ENCODE measurements around the gene DDX19B. TPM values are rescaled to one million over a fixed set of nuclear protein-coding genes. Genes with fewer than 3 reads are reported as not detected.
"Not testable (repeated sequence)": the region's sequence is repeated elsewhere in the genome, so short reads cannot be mapped to it uniquely, and the experiment has no call there.

The DDX19B gene
- polyA plus RNA-seq, 1 donor (not counting 4 experiments of a cell fraction or from before 2014, with no cell fraction given): 24.6 TPM

DNA sequence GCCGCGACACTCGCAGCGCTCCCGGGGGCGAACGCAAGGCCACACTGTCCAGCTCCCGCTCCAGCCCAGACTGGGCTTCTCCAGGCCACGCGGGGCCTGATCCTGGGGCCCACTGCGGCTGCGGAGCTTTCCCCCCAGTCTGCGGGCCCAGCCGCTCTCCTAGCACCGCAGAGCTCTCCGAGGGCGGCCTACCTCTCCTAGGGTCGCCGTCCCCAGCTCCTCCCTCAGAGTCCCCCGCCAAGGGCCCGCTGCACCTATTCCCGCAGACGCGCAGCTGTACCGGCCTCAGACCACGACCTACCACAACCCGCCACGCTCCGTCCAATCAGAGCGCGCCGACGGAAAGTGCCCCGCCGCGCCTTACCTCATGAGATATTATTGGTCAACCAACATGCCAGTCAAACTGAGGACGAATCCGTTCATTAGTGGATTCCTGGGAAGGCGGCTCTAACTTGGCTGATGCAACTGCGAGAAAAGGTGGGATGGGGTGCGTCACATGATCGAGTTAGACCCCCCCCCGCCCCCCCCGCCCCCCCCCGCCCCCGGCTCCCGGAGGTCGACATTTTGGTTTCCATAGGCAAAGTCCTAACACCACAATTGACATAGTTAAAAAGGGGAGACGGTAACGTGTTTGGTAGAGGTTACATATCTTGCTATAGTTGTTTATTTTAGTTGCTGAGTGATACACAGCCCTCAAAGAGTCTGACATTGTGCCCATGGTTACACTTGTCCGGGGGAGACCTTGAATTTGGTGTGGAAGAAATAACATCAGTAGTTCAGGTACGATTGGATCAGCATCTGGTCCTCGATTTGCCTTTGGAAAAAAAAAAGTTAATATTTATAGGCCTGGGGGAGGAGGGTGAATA, 9.5 kb upstream of the DDX19B start, which contains the start of gene AARS1:
Gene AARS1, minus strand, starts transcription at position 278 of the 866 bp plus-strand sequence. CDS start 6,743 bp downstream, outside the sequence.
- peaks cover 4% of the 10 kb centered on the region for H4K20me1 ChIP-seq (ENCODE audit: control insufficient read depth, extremely low read depth, insufficient read depth, low read length)
- H3K36me3 ChIP-seq (ENCODE audit: control insufficient read depth in 2 of 2, extremely low read depth in 1 of 2, insufficient read depth in 2 of 2, low read length in 2 of 2): peaks cover 3 to 9% of the 10 kb centered on the region in 2 experiments
- dilution Hi-C loops (cut with MboI; ENCODE audit: extremely low pct_ligation_motif_present, low sequenced_read_pairs): no loop called here
- FAIRE-seq: peak; percentile 41
- H3K4me1 ChIP-seq (ENCODE audit: control insufficient read depth, extremely low read depth, insufficient read depth, low read length): peaks cover 9% of the 10 kb centered on the region
- H3K79me2 ChIP-seq (ENCODE audit: control insufficient read depth, insufficient read depth, low read length): peaks cover 44% of the 10 kb centered on the region
- no peak for TF ChIP-seq CTCF (optimal IDR thresholded peaks at IDR 0.05 in 1 of 3, IDR thresholded peaks at IDR 0.05 in 1 of 3, conservative IDR thresholded peaks at IDR 0.05 in 1 of 3; ENCODE audit: extremely low read depth in 1 of 3, insufficient read depth in 2 of 3, low read length in 3 of 3)
- no peak for TF ChIP-seq EZH2 (IDR thresholded peaks at IDR 0.05; ENCODE audit: low read length)
- H3K27me3 ChIP-seq (ENCODE audit: control insufficient read depth, extremely low read depth, insufficient read depth, low read length): no peaks in the 10 kb centered on the region
- H3K9me3 ChIP-seq (ENCODE audit: control insufficient read depth, low read depth, low read length): no peaks in the 10 kb centered on the region
- peak within 1 kb of the TSS; percentile 98 for H3K27ac ChIP-seq (ENCODE audit: control insufficient read depth, insufficient read depth, low read length)
- H3K9me1 ChIP-seq (ENCODE audit: control insufficient read depth, extremely low read depth, insufficient read depth, low read length): no peaks in the 10 kb centered on the region
- H3K9ac ChIP-seq (ENCODE audit: control insufficient read depth, extremely low read depth, insufficient read depth, low read length): peak within 1 kb of the TSS; percentile 98
- peak within 1 kb of the TSS; percentile 90 for H2AFZ ChIP-seq (ENCODE audit: control insufficient read depth, low read length)
- H3K4me3 ChIP-seq (ENCODE audit: control insufficient read depth in 2 of 3, extremely low read depth in 1 of 3, insufficient read depth in 2 of 3, low read depth in 1 of 3, low read length in 3 of 3): peak within 1 kb of the TSS; percentile 90 to 99 (median 95)
- DNase-seq (ENCODE audit: low read depth, low spot score): peak; percentile 91
- peak within 1 kb of the TSS; percentile 84 for H3K4me2 ChIP-seq (ENCODE audit: control insufficient read depth, extremely low read depth, insufficient read depth, low read depth, low read length)

GRCh38 chr16:70290949-70291519, 8.0 kb upstream of the DDX19B start:
- Histone ChIP-seq H3K4me1 (ENCODE audit: control insufficient read depth, extremely low read depth, insufficient read depth, low read length) (peaks cover 9% of the 10 kb centered on the region), H3K36me3 (ENCODE audit: control insufficient read depth in 2 of 2, extremely low read depth in 1 of 2, insufficient read depth in 2 of 2, low read length in 2 of 2) (no peaks in the 10 kb centered on the region), H3K27me3 (ENCODE audit: control insufficient read depth, extremely low read depth, insufficient read depth, low read length) (no peaks in the 10 kb centered on the region), H3K4me2 (ENCODE audit: control insufficient read depth, extremely low read depth, insufficient read depth, low read depth, low read length) (no peak overlapping the region), H3K79me2 (ENCODE audit: control insufficient read depth, insufficient read depth, low read length) (peaks cover 29% of the 10 kb centered on the region), H4K20me1 (ENCODE audit: control insufficient read depth, extremely low read depth, insufficient read depth, low read length) (no peaks in the 10 kb centered on the region), H3K9ac (ENCODE audit: control insufficient read depth, extremely low read depth, insufficient read depth, low read length) (no peak overlapping the region), H3K9me1 (ENCODE audit: control insufficient read depth, extremely low read depth, insufficient read depth, low read length) (no peaks in the 10 kb centered on the region), H3K9me3 (ENCODE audit: control insufficient read depth, low read depth, low read length) (no peaks in the 10 kb centered on the region), H3K4me3 (ENCODE audit: control insufficient read depth in 2 of 3, extremely low read depth in 1 of 3, insufficient read depth in 2 of 3, low read depth in 1 of 3, low read length in 3 of 3) (no peak overlapping the region), H3K27ac (ENCODE audit: control insufficient read depth, insufficient read depth, low read length) (peak overlapping the region; percentile 20), H2AFZ (ENCODE audit: control insufficient read depth, low read length) (no peak overlapping the region)
- TF ChIP-seq EZH2 (IDR thresholded peaks at IDR 0.05; ENCODE audit: low read length): no peak
- TF ChIP-seq CTCF (optimal IDR thresholded peaks at IDR 0.05 in 1 of 3, IDR thresholded peaks at IDR 0.05 in 1 of 3, conservative IDR thresholded peaks at IDR 0.05 in 1 of 3; ENCODE audit: extremely low read depth in 1 of 3, insufficient read depth in 2 of 3, low read length in 3 of 3): no peak
- FAIRE-seq (no peak), DNase-seq (ENCODE audit: low read depth, low spot score) (no peak)
- dilution Hi-C loops (cut with MboI; ENCODE audit: extremely low pct_ligation_motif_present, low sequenced_read_pairs): no loop called here

DNA sequence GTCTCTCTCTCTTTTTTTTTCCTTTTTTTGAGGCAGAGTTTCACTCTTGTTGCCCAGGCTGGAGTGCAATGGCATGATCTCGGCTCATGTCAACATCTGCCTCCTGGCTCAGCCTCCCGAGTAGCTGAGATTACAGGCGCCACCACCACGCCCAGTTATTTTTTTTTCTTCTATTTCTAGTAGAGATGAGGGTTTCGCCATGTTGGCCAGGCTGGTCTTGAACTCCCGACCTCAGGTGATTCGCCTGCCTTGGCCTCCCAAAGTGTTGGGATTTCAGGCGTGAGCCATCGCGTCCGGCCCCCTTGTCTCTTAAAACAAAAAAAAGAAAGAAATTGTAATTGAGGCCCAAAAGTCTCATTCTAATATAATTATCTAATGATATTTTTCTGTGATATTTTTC, 6.8 kb upstream of the DDX19B start:
- H3K4me2 ChIP-seq (ENCODE audit: control insufficient read depth, extremely low read depth, insufficient read depth, low read depth, low read length); H3K9ac ChIP-seq (ENCODE audit: control insufficient read depth, extremely low read depth, insufficient read depth, low read length); H4K20me1 ChIP-seq (ENCODE audit: control insufficient read depth, extremely low read depth, insufficient read depth, low read length); H3K36me3 ChIP-seq (ENCODE audit: control insufficient read depth in 2 of 2, extremely low read depth in 1 of 2, insufficient read depth in 2 of 2, low read length in 2 of 2); DNase-seq (ENCODE audit: low read depth, low spot score); H2AFZ ChIP-seq (ENCODE audit: control insufficient read depth, low read length); H3K9me3 ChIP-seq (ENCODE audit: control insufficient read depth, low read depth, low read length); FAIRE-seq; H3K9me1 ChIP-seq (ENCODE audit: control insufficient read depth, extremely low read depth, insufficient read depth, low read length); H3K27ac ChIP-seq (ENCODE audit: control insufficient read depth, insufficient read depth, low read length); H3K27me3 ChIP-seq (ENCODE audit: control insufficient read depth, extremely low read depth, insufficient read depth, low read length); dilution Hi-C loops (cut with MboI; ENCODE audit: extremely low pct_ligation_motif_present, low sequenced_read_pairs); H3K4me3 ChIP-seq (ENCODE audit: control insufficient read depth in 2 of 3, extremely low read depth in 1 of 3, insufficient read depth in 2 of 3, low read depth in 1 of 3, low read length in 3 of 3); H3K4me1 ChIP-seq (ENCODE audit: control insufficient read depth, extremely low read depth, insufficient read depth, low read length): not testable (repeated sequence)
- peaks cover 21% of the 10 kb centered on the region for H3K79me2 ChIP-seq (ENCODE audit: control insufficient read depth, insufficient read depth, low read length)
